Measurements from ENCODE around the gene ZBTB7C.

Gene ZBTB7C

GRCh38 chr18:48030616-48031480, 378.3 kb downstream of the ZBTB7C start:
- no peaks in the 10 kb centered on the region for H3K27me3 ChIP-seq (ENCODE audit: control insufficient read depth in 1 of 2, insufficient read depth in 2 of 2, low read length in 2 of 2)
- H3K4me1 ChIP-seq (ENCODE audit: control insufficient read depth in 1 of 2, insufficient read depth in 2 of 2, low read length in 2 of 2): no peaks in the 10 kb centered on the region

GRCh38 chr18:48029296-48029986, 379.7 kb downstream of the ZBTB7C start:
- Histone ChIP-seq H3K27me3 (ENCODE audit: control insufficient read depth in 1 of 2, insufficient read depth in 2 of 2, low read length in 2 of 2) (no peaks in the 10 kb centered on the region), H3K9me3 (ENCODE audit: control insufficient read depth in 1 of 2, low read length in 2 of 2) (no peaks in the 10 kb centered on the region), H3K36me3 (ENCODE audit: control insufficient read depth in 1 of 2, insufficient read depth in 2 of 2, low read length in 2 of 2) (no peaks in the 10 kb centered on the region), H3K4me1 (ENCODE audit: control insufficient read depth in 1 of 2, insufficient read depth in 2 of 2, low read length in 2 of 2) (no peaks in the 10 kb centered on the region), H3K27ac (ENCODE audit: low read depth, low read length) (no peak overlapping the region), H3K4me3 (ENCODE audit: low read depth in 1 of 2, low read length in 2 of 2) (no peak overlapping the region), H3K9ac (ENCODE audit: low read depth in 1 of 2, low read length in 2 of 2) (no peak overlapping the region)

More at GRCh38 chr18:48030616-48031480, 378.3 kb downstream of the ZBTB7C start:
- no peak overlapping the region for H3K4me3 ChIP-seq (ENCODE audit: low read depth in 1 of 2, low read length in 2 of 2)
- no peak overlapping the region for H3K9ac ChIP-seq (ENCODE audit: low read depth in 1 of 2, low read length in 2 of 2)
- H3K27ac ChIP-seq (ENCODE audit: low read depth, low read length): no peak overlapping the region
- no peaks in the 10 kb centered on the region for H3K36me3 ChIP-seq (ENCODE audit: control insufficient read depth in 1 of 2, insufficient read depth in 2 of 2, low read length in 2 of 2)
- no peaks in the 10 kb centered on the region for H3K9me3 ChIP-seq (ENCODE audit: control insufficient read depth in 1 of 2, low read length in 2 of 2)

- H3K9me3 ChIP-seq (ENCODE audit: control insufficient read depth in 1 of 2, low read length in 2 of 2): no peaks in the 10 kb centered on the region
- H3K4me1 ChIP-seq (ENCODE audit: control insufficient read depth in 1 of 2, insufficient read depth in 2 of 2, low read length in 2 of 2): peaks cover 0 to 2% of the 10 kb centered on the region in 2 donors
- H3K27me3 ChIP-seq (ENCODE audit: control insufficient read depth in 1 of 2, insufficient read depth in 2 of 2, low read length in 2 of 2): peaks cover 0 to 2% of the 10 kb centered on the region in 2 donors
- no peak overlapping the region for H3K27ac ChIP-seq (ENCODE audit: low read depth, low read length)
- H3K9ac ChIP-seq (ENCODE audit: low read depth in 1 of 2, low read length in 2 of 2): no peak overlapping the region
- no peaks in the 10 kb centered on the region for H3K36me3 ChIP-seq (ENCODE audit: control insufficient read depth in 1 of 2, insufficient read depth in 2 of 2, low read length in 2 of 2)
- H3K4me3 ChIP-seq (ENCODE audit: low read depth in 1 of 2, low read length in 2 of 2): no peak overlapping the region
These were observed 380.5 kb downstream of the ZBTB7C start for GRCh38 chr18:48028696-48029095.

GRCh38 chr18:48028081-48028480, 381.1 kb downstream of the ZBTB7C start:
- no peaks in the 10 kb centered on the region for H3K9me3 ChIP-seq (ENCODE audit: control insufficient read depth in 1 of 2, low read length in 2 of 2)
- H3K27ac ChIP-seq (ENCODE audit: low read depth, low read length): no peak overlapping the region
- peaks cover 0 to 5% of the 10 kb centered on the region in 2 donors for H3K4me1 ChIP-seq (ENCODE audit: control insufficient read depth in 1 of 2, insufficient read depth in 2 of 2, low read length in 2 of 2)
- no peaks in the 10 kb centered on the region for H3K36me3 ChIP-seq (ENCODE audit: control insufficient read depth in 1 of 2, insufficient read depth in 2 of 2, low read length in 2 of 2)
- no peak overlapping the region for H3K4me3 ChIP-seq (ENCODE audit: low read depth in 1 of 2, low read length in 2 of 2)
- H3K9ac ChIP-seq (ENCODE audit: low read depth in 1 of 2, low read length in 2 of 2): no peak overlapping the region
- H3K27me3 ChIP-seq (ENCODE audit: control insufficient read depth in 1 of 2, insufficient read depth in 2 of 2, low read length in 2 of 2): peaks cover 0 to 5% of the 10 kb centered on the region in 2 donors

- no peak overlapping the region for H3K4me3 ChIP-seq (ENCODE audit: low read depth in 1 of 2, low read length in 2 of 2)
- H3K4me1 ChIP-seq (ENCODE audit: control insufficient read depth in 1 of 2, insufficient read depth in 2 of 2, low read length in 2 of 2): peaks cover 0 to 5% of the 10 kb centered on the region in 2 donors
- no peak overlapping the region for H3K27ac ChIP-seq (ENCODE audit: low read depth, low read length)
- no peak overlapping the region for H3K9ac ChIP-seq (ENCODE audit: low read depth in 1 of 2, low read length in 2 of 2)
- H3K36me3 ChIP-seq (ENCODE audit: control insufficient read depth in 1 of 2, insufficient read depth in 2 of 2, low read length in 2 of 2): no peaks in the 10 kb centered on the region
- H3K9me3 ChIP-seq (ENCODE audit: control insufficient read depth in 1 of 2, low read length in 2 of 2): no peaks in the 10 kb centered on the region
- peaks cover 0 to 5% of the 10 kb centered on the region in 2 donors for H3K27me3 ChIP-seq (ENCODE audit: control insufficient read depth in 1 of 2, insufficient read depth in 2 of 2, low read length in 2 of 2)
These were observed 381.7 kb downstream of the ZBTB7C start for GRCh38 chr18:48027401-48027963.

GRCh38 chr18:48026216-48026615, 383.0 kb downstream of the ZBTB7C start:
- H3K9ac ChIP-seq (ENCODE audit: low read depth in 1 of 2, low read length in 2 of 2): no peak overlapping the region
- no peaks in the 10 kb centered on the region for H3K36me3 ChIP-seq (ENCODE audit: control insufficient read depth in 1 of 2, insufficient read depth in 2 of 2, low read length in 2 of 2)
- no peaks in the 10 kb centered on the region for H3K9me3 ChIP-seq (ENCODE audit: control insufficient read depth in 1 of 2, low read length in 2 of 2)
- H3K4me1 ChIP-seq (ENCODE audit: control insufficient read depth in 1 of 2, insufficient read depth in 2 of 2, low read length in 2 of 2): peaks cover 0 to 5% of the 10 kb centered on the region in 2 donors
- H3K27ac ChIP-seq (ENCODE audit: low read depth, low read length): no peak overlapping the region
- H3K4me3 ChIP-seq (ENCODE audit: low read depth in 1 of 2, low read length in 2 of 2): no peak overlapping the region
- peaks cover 0 to 10% of the 10 kb centered on the region in 2 donors for H3K27me3 ChIP-seq (ENCODE audit: control insufficient read depth in 1 of 2, insufficient read depth in 2 of 2, low read length in 2 of 2)

- H3K4me1 ChIP-seq (ENCODE audit: control insufficient read depth in 1 of 2, insufficient read depth in 2 of 2, low read length in 2 of 2): peaks cover 0 to 5% of the 10 kb centered on the region in 2 donors
- H3K27me3 ChIP-seq (ENCODE audit: control insufficient read depth in 1 of 2, insufficient read depth in 2 of 2, low read length in 2 of 2): peaks cover 0 to 10% of the 10 kb centered on the region in 2 donors
- H3K27ac ChIP-seq (ENCODE audit: low read depth, low read length): no peak overlapping the region
- no peaks in the 10 kb centered on the region for H3K36me3 ChIP-seq (ENCODE audit: control insufficient read depth in 1 of 2, insufficient read depth in 2 of 2, low read length in 2 of 2)
- no peak overlapping the region for H3K4me3 ChIP-seq (ENCODE audit: low read depth in 1 of 2, low read length in 2 of 2)
- H3K9me3 ChIP-seq (ENCODE audit: control insufficient read depth in 1 of 2, low read length in 2 of 2): no peaks in the 10 kb centered on the region
- H3K9ac ChIP-seq (ENCODE audit: low read depth in 1 of 2, low read length in 2 of 2): no peak overlapping the region
These were observed 384.1 kb downstream of the ZBTB7C start for GRCh38 chr18:48024881-48025660.

GRCh38 chr18:48024009-48024512, 385.1 kb downstream of the ZBTB7C start:
- Histone ChIP-seq H3K27me3 (ENCODE audit: control insufficient read depth in 1 of 2, insufficient read depth in 2 of 2, low read length in 2 of 2) (peaks cover 0 to 10% of the 10 kb centered on the region in 2 donors), H3K4me1 (ENCODE audit: control insufficient read depth in 1 of 2, insufficient read depth in 2 of 2, low read length in 2 of 2) (peaks cover 0 to 5% of the 10 kb centered on the region in 2 donors), H3K9me3 (ENCODE audit: control insufficient read depth in 1 of 2, low read length in 2 of 2) (no peaks in the 10 kb centered on the region), H3K36me3 (ENCODE audit: control insufficient read depth in 1 of 2, insufficient read depth in 2 of 2, low read length in 2 of 2) (no peaks in the 10 kb centered on the region), H3K4me3 (ENCODE audit: low read depth in 1 of 2, low read length in 2 of 2) (no peak overlapping the region), H3K9ac (ENCODE audit: low read depth in 1 of 2, low read length in 2 of 2) (no peak overlapping the region), H3K27ac (ENCODE audit: low read depth, low read length) (no peak overlapping the region)

- Histone ChIP-seq H3K27me3 (ENCODE audit: control insufficient read depth in 1 of 2, insufficient read depth in 2 of 2, low read length in 2 of 2) (peaks cover 0 to 10% of the 10 kb centered on the region in 2 donors), H3K4me3 (ENCODE audit: low read depth in 1 of 2, low read length in 2 of 2) (no peak overlapping the region), H3K36me3 (ENCODE audit: control insufficient read depth in 1 of 2, insufficient read depth in 2 of 2, low read length in 2 of 2) (no peaks in the 10 kb centered on the region), H3K4me1 (ENCODE audit: control insufficient read depth in 1 of 2, insufficient read depth in 2 of 2, low read length in 2 of 2) (peaks cover 0 to 5% of the 10 kb centered on the region in 2 donors), H3K9me3 (ENCODE audit: control insufficient read depth in 1 of 2, low read length in 2 of 2) (no peaks in the 10 kb centered on the region), H3K9ac (ENCODE audit: low read depth in 1 of 2, low read length in 2 of 2) (no peak overlapping the region), H3K27ac (ENCODE audit: low read depth, low read length) (no peak overlapping the region)
These were observed 385.7 kb downstream of the ZBTB7C start for GRCh38 chr18:48023334-48024008.

Measured in duodenal mucosa (tissue), 2 donors.